ENCODE results near the gene CIB4.

CIB4 gene

GRCh38 chr2:26605195-26605998 lies 35.8 kb downstream of the CIB4 start:
- DNase-seq: peak; percentile 19

- no peak for DNase-seq
Observed at GRCh38 chr2:26602575-26602974, 38.6 kb downstream of the CIB4 start.

- DNase-seq: no peak
Observed at GRCh38 chr2:26599387-26599786, 41.8 kb downstream of the CIB4 start.

GRCh38 chr2:26598996-26599373 lies 42.2 kb downstream of the CIB4 start:
- DNase-seq: no peak

- no peak for DNase-seq
Observed at GRCh38 chr2:26598336-26598995, 42.7 kb downstream of the CIB4 start.

- DNase-seq: no peak
Observed at GRCh38 chr2:26597197-26597596, 44.0 kb downstream of the CIB4 start.

- no peak for DNase-seq
Observed at GRCh38 chr2:26595146-26595545, 46.0 kb downstream of the CIB4 start.

- no peak for DNase-seq
Observed at GRCh38 chr2:26591619-26592505, 49.3 kb downstream of the CIB4 start.

GRCh38 chr2:26590980-26591618 lies 50.1 kb downstream of the CIB4 start:
- DNase-seq: no peak

- DNase-seq: no peak
Observed at GRCh38 chr2:26590508-26590907, 50.7 kb downstream of the CIB4 start.

- no peak for DNase-seq
Observed at GRCh38 chr2:26588576-26588975, 52.6 kb downstream of the CIB4 start.

- no peak for DNase-seq
Observed at GRCh38 chr2:26587994-26588393, 53.2 kb downstream of the CIB4 start.

GRCh38 chr2:26585966-26586365 lies 55.2 kb downstream of the CIB4 start:
- DNase-seq: no peak

GRCh38 chr2:26585100-26585499 lies 56.1 kb downstream of the CIB4 start:
- DNase-seq: no peak

GRCh38 chr2:26584656-26585055 lies 56.5 kb downstream of the CIB4 start:
- DNase-seq: no peak

- DNase-seq: no peak
Observed at GRCh38 chr2:26584191-26584590, 57.0 kb downstream of the CIB4 start.

- no peak for DNase-seq
Observed at GRCh38 chr2:26583381-26583911, 57.7 kb downstream of the CIB4 start.

GRCh38 chr2:26582890-26583289 lies 58.3 kb downstream of the CIB4 start:
- no peak for DNase-seq

- no peak for DNase-seq
Observed at GRCh38 chr2:26581991-26582842, 58.9 kb downstream of the CIB4 start.

GRCh38 chr2:26581266-26581990 lies 59.7 kb downstream of the CIB4 start:
- no peak for DNase-seq

GRCh38 chr2:26580751-26581150 lies 60.4 kb downstream of the CIB4 start:
- no peak for DNase-seq

Data from stimulated activated CD4-positive, alpha-beta T cell treated with anti-CD3 and anti-CD28 coated beads, Interleukin-1b, Interleukin-23, amount 100 ng/mL, for 48 hours (primary cell).